B cell (primary cell): ENCODE measurements around the gene JPT2. TPM values are rescaled to one million over a fixed set of nuclear protein-coding genes. Genes with fewer than 3 reads are reported as not detected.
"Not testable (repeated sequence)": the region's sequence is repeated elsewhere in the genome, so short reads cannot be mapped to it uniquely, and the experiment has no call there.

Experiments
- ATAC-seq: fragments of 200-7000 bp; cut with Tn5 transposase; one replicate; pipeline ENCODE4 v1.10.0; 2021; ENCODE audit warnings: low read depth, mild to moderate bottlenecking, moderate number of reproducible peaks, moderate library complexity
- CTCF ChIA-PET: fragments of 350-600 bp; sonication (Branson Sonifier 250); formaldehyde crosslinking; loops from one replicate; lab custom pipeline; 2021; ENCODE audit warnings: antibody characterized with exemption, inconsistent platforms; lab: Charles Lee
- POLR2A ChIA-PET: fragments of 350-600 bp; sonication (Branson Sonifier 250); formaldehyde crosslinking; loops from one replicate; lab custom pipeline; 2021; ENCODE audit warnings: antibody characterized with exemption; lab: Charles Lee
- DNase-seq: peaks from one replicate; pipeline ENCODE4 v3.0.0; 2013
- H2AFZ ChIP-seq: 2 replicates; pipeline ENCODE4 v1.6.1; 2012; ENCODE audit warnings: mild to moderate bottlenecking, low read depth, low read length; ENCODE audit not compliant: insufficient read depth, poor library complexity, severe bottlenecking
- H3K27ac ChIP-seq, 2 donors: 1 replicate in 1 of 2; 2 replicates in 1 of 2; pipeline ENCODE4 v1.5.1; 2012 to 2013; ENCODE audit warnings: low read length in 2 of 2, mild to moderate bottlenecking in 2 of 2, moderate library complexity in 1 of 2
- H3K27me3 ChIP-seq, 4 experiments: fragments of 200-600 bp in 1 of 4; sonication (generic) in 1 of 4; replicated peaks in 1 of 4; 1 replicate in 2 of 4; 2 replicates in 2 of 4; pipeline versions ENCODE4 v1.6.1 to v1.7.0; 2013 to 2016; ENCODE audit warnings: low read length in 3 of 4, mild to moderate bottlenecking in 2 of 4, mixed read lengths in 1 of 4, moderate library complexity in 1 of 4; ENCODE audit not compliant: insufficient read depth in 4 of 4, control insufficient read depth in 3 of 4; ENCODE audit errors: control extremely low read depth in 1 of 4
- H3K36me3 ChIP-seq, 2 experiments: replicated peaks in 1 of 2; 1 replicate in 1 of 2; 2 replicates in 1 of 2; pipeline versions ENCODE4 v1.6.1 to v1.7.1; 2013; ENCODE audit warnings: low read length in 1 of 2; ENCODE audit not compliant: insufficient read depth in 2 of 2, control insufficient read depth in 1 of 2; ENCODE audit errors: control extremely low read depth in 1 of 2, extremely low read depth in 1 of 2
- H3K4me1 ChIP-seq, 2 donors: fragments of 200-600 bp in 1 of 2; sonication (generic) in 1 of 2; 1 replicate in 1 of 2; 2 replicates in 1 of 2; pipeline versions ENCODE4 v1.5.1 to v1.6.1; 2013 to 2017; ENCODE audit warnings: low read length in 2 of 2; ENCODE audit not compliant: control insufficient read depth in 2 of 2, insufficient read depth in 2 of 2
- H3K4me2 ChIP-seq: replicated peaks from 2 replicates; pipeline ENCODE3; 2012; ENCODE audit warnings: mild to moderate bottlenecking, low read depth, low read length; ENCODE audit not compliant: poor library complexity, severe bottlenecking
- H3K4me3 ChIP-seq, 5 experiments: fragments of 200-600 bp in 1 of 5; sonication (generic) in 1 of 5; 1 replicate in 3 of 5; 2 replicates in 2 of 5; pipeline versions ENCODE4 v1.5.1 to v1.7.0; 2011 to 2016; ENCODE audit warnings: low read length in 4 of 5, mild to moderate bottlenecking in 4 of 5, low read depth in 2 of 5, control low read depth in 1 of 5, moderate library complexity in 1 of 5; ENCODE audit not compliant: insufficient read depth in 1 of 5; ENCODE audit errors: control extremely low read depth in 1 of 5, extremely low read depth in 1 of 5
- H3K79me2 ChIP-seq: fragments of 200-600 bp; sonication (generic); one replicate; pipeline ENCODE4 v1.6.0; 2016; ENCODE audit warnings: low read length; ENCODE audit not compliant: control insufficient read depth, insufficient read depth
- H3K9ac ChIP-seq: fragments of 200-600 bp; sonication (generic); 2 replicates; pipeline ENCODE4 v1.6.1; 2017; ENCODE audit warnings: mild to moderate bottlenecking, low read length, moderate library complexity
- H3K9me3 ChIP-seq, 3 donors: one replicate each; pipeline versions ENCODE4 v1.6.1 to v1.7.1; 2013; ENCODE audit warnings: low read length in 2 of 3; ENCODE audit not compliant: control insufficient read depth in 2 of 3, insufficient read depth in 1 of 3; ENCODE audit errors: control extremely low read depth in 1 of 3
- H4K20me1 ChIP-seq: 2 replicates; pipeline ENCODE4 v1.6.0; 2012; ENCODE audit warnings: mild to moderate bottlenecking, low read length; ENCODE audit not compliant: insufficient read depth, control insufficient read depth, poor library complexity, severe bottlenecking
- H3K27ac Mint-ChIP-seq: one replicate; pipeline ENCODE4 v1.8.0; 2021; ENCODE audit warnings: mixed read lengths
- H3K27me3 Mint-ChIP-seq: one replicate; pipeline ENCODE4 v1.8.0; 2021; ENCODE audit warnings: mixed read lengths
- H3K4me1 Mint-ChIP-seq: one replicate; pipeline ENCODE4 v1.8.0; 2021; ENCODE audit warnings: mixed read lengths
- H3K4me3 Mint-ChIP-seq: one replicate; pipeline ENCODE4 v1.8.0; 2021; ENCODE audit warnings: mixed read lengths
- H3K9me3 Mint-ChIP-seq: one replicate; pipeline ENCODE4 v1.8.0; 2022; ENCODE audit warnings: mixed read lengths; ENCODE audit not compliant: insufficient read depth
- EZH2 ChIP-seq: IDR thresholded peaks from 2 replicates; pipeline ENCODE4 v1.6.1; 2012; ENCODE audit warnings: borderline replicate concordance, low read depth, mild to moderate bottlenecking, moderate library complexity, low read length; ENCODE audit not compliant: insufficient read depth, poor library complexity, severe bottlenecking
- WGBS: methylation state at CpG from one replicate; pipeline ENCODE4 v1.1.5; 2013; ENCODE audit warnings: missing lambda C conversion rate; ENCODE audit not compliant: insufficient coverage; 5-methylcytosine and 5-hydroxymethylcytosine counted together
- intact Hi-C: fragments of 100-400 bp; cut with micrococcal nuclease; formaldehyde crosslinking; loops from one replicate; pipeline ENCODE4 v1.10.0; 2022
- polyA plus RNA-seq: library from polyadenylated mRNA; depleted of rRNA; stranded (reverse); fragments of >200 nt; gene quantifications from 2 replicates; pipeline ENCODE4 v1.2.3, GENCODE V29; 2012
- total RNA-seq, 2 donors: library from RNA; stranded (reverse); fragments of 120-200 nt in 1 of 2; gene quantifications; 1 replicate in 1 of 2; 2 replicates in 1 of 2; pipeline versions ENCODE4 v1.2.3 to v1.2.4, GENCODE V29; 2013 to 2022
- TF ChIP-seq, protein P1 (sequence below): fragments of 200-600 bp; IDR thresholded peaks from one replicate; pipeline ENCODE4 v1.8.0; 2022; ENCODE audit warnings: antibody characterized with exemption, mild to moderate bottlenecking

The JPT2 gene
- total and polyA plus RNA-seq, 2 donors (not counting 1 experiment from before 2014, with no cell fraction given), result 10.7 to 45.7 TPM

DNA sequence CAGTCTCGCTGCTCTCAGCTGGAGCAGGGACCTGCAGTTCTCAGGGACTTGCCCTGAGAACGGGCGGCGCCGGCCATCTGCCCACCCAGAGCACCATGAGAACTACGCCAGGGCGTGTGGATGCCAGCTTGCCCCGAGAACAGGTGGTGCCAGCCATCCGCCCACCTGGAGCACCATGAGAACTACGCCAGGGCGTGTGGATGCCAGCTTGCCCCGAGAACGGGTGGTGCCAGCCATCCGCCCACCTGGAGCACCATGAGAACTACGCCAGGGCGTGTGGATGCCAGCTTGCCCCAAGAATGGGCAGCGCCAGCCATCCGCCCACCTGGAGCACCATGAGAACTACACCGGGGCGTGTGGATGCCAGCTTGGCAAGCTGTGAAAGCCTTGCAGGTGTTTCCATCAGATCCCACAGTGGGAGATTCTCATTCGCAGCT, 54.5 kb downstream of the JPT2 start:
- Histone ChIP-seq H3K79me2 (peaks cover 61% of the 10 kb centered on the region), H3K36me3 (peaks cover 0 to 52% of the 10 kb centered on the region in 2 experiments), H4K20me1 (peaks cover 65% of the 10 kb centered on the region), H3K9me3 (peaks cover 0 to 23% (median 0%) of the 10 kb centered on the region in 3 donors)
- WGBS, result 96% methylated on average over 21 of the region's 21 CpGs
- DNase-seq, H3K9me3 Mint-ChIP-seq, H3K27me3 Mint-ChIP-seq, H3K27me3 ChIP-seq, H3K4me1 ChIP-seq, H3K27ac ChIP-seq, H3K27ac Mint-ChIP-seq, H3K4me1 Mint-ChIP-seq, H3K4me3 ChIP-seq, H3K4me3 Mint-ChIP-seq, intact Hi-C loops, H3K4me2 ChIP-seq, H2AFZ ChIP-seq, POLR2A ChIA-PET, H3K9ac ChIP-seq, ATAC-seq: not testable (repeated sequence)
- CTCF ChIA-PET, result interaction anchor here (2.6 kb wide), 1 partner anchor 9 kb away, joined by 9 read pairs; no protein-coding TSS in a partner anchor

DNA sequence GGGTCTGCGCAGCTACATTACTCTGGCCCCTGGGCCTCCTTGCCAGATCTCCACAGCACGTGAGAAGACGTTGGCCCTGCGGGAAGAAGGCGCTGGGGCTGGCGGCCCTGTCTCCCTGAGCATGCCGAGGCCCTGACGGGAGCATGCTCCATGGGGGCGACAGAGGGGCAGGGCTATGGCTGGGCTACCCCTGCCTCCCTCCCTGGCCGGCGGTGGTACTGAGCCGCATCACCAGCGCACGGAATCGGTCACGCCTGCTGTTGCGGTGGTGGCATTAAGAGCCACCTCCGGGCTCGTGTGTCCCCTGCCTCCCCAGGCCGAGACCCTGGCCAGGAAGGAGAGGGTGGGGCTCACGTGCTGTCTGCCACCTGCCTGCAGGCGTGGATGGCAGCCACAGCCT, 56.0 kb downstream of the JPT2 start:
- WGBS, result over 99% methylated on average over 22 of the region's 22 CpGs
- Mint-ChIP-seq H3K27me3 (no peaks in the 10 kb centered on the region), H3K4me1 (no peaks in the 10 kb centered on the region), H3K9me3 (no peaks in the 10 kb centered on the region), H3K4me3 (no peak overlapping the region), H3K27ac (no peak overlapping the region)
- H3K27me3 ChIP-seq, result no peaks in the 10 kb centered on the region
- H3K9ac ChIP-seq, result no peak overlapping the region
- no peak overlapping the region for H3K4me2 ChIP-seq
- TF ChIP-seq, protein P1, sequence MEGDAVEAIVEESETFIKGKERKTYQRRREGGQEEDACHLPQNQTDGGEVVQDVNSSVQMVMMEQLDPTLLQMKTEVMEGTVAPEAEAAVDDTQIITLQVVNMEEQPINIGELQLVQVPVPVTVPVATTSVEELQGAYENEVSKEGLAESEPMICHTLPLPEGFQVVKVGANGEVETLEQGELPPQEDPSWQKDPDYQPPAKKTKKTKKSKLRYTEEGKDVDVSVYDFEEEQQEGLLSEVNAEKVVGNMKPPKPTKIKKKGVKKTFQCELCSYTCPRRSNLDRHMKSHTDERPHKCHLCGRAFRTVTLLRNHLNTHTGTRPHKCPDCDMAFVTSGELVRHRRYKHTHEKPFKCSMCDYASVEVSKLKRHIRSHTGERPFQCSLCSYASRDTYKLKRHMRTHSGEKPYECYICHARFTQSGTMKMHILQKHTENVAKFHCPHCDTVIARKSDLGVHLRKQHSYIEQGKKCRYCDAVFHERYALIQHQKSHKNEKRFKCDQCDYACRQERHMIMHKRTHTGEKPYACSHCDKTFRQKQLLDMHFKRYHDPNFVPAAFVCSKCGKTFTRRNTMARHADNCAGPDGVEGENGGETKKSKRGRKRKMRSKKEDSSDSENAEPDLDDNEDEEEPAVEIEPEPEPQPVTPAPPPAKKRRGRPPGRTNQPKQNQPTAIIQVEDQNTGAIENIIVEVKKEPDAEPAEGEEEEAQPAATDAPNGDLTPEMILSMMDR, result no peak
- TF ChIP-seq EZH2, result no peak
- H2AFZ ChIP-seq, result no peak overlapping the region
- ATAC-seq (no peak), DNase-seq (no peak)
- ChIA-PET POLR2A (no interaction called here), CTCF (interaction anchor here (2.6 kb wide), 1 partner anchor 10 kb away, joined by 9 read pairs; no protein-coding TSS in a partner anchor)
- peaks cover 0 to 37% of the 10 kb centered on the region in 2 experiments for H3K36me3 ChIP-seq
- H3K4me1 ChIP-seq, result no peaks in the 10 kb centered on the region
- no peak overlapping the region for H3K27ac ChIP-seq
- H4K20me1 ChIP-seq, result peaks cover 52% of the 10 kb centered on the region
- no peak overlapping the region for H3K4me3 ChIP-seq
- H3K79me2 ChIP-seq, result peaks cover 47% of the 10 kb centered on the region
- peaks cover 0 to 39% (median 0%) of the 10 kb centered on the region in 3 donors for H3K9me3 ChIP-seq
- intact Hi-C loops, result no loop called here
